Left forelimb (tissue), 1 donor: Measurements from ENCODE around the gene EHD1.
A peak's percentile ranks its signal among the peaks of the same experiment; 100 is the strongest.
"Not testable (repeated sequence)": the region's sequence is repeated elsewhere in the genome, so short reads cannot be mapped to it uniquely, and the experiment has no call there.

Experiments used
- DNase-seq: peaks from one replicate; pipeline ENCODE4 v3.0.0-alpha.2; 2018; ENCODE audit warnings: low spot score

The EHD1 gene

DNA sequence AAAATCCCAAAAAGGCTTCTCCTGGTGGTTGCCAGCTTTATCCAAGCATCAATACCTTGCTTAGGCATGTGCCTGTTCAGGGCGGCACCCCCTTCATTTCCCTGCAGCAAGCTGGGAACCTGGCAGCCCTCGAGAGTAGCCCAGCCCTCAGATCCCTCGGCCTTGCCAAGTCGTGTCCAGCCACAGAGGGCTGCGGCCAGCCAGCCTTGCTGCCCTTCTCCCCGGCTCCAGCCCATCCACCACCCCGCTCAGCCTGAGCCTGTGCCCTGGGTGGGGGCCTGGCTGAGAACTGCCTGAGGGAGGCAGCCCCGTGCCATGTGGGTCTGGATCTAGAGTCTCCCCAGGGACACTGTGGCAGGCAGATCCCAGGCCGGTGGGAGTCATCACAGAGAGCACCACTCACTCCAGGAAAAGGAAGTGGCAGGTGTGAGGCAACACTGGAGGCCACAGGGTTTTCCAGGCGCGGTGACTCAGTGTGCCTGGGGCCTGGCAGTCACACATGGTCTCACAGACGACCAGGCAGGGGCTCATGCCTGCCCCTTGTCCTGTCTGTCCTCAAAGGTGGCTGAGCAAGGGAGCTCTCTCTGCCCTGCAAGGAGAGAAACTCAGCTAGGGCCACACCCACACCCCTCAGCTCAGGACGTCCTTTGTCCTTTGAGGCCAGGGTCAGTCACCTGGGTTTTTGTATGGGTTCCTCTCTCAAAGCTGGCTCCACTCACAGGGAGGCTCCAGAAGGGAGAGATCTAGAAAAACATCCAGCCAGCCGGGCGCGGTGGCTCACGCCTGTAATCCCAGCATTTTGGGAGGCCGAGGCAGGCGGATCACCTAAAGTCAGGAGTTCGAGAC is 21.8 kb downstream of the EHD1 start:
- no peak for DNase-seq

DNA sequence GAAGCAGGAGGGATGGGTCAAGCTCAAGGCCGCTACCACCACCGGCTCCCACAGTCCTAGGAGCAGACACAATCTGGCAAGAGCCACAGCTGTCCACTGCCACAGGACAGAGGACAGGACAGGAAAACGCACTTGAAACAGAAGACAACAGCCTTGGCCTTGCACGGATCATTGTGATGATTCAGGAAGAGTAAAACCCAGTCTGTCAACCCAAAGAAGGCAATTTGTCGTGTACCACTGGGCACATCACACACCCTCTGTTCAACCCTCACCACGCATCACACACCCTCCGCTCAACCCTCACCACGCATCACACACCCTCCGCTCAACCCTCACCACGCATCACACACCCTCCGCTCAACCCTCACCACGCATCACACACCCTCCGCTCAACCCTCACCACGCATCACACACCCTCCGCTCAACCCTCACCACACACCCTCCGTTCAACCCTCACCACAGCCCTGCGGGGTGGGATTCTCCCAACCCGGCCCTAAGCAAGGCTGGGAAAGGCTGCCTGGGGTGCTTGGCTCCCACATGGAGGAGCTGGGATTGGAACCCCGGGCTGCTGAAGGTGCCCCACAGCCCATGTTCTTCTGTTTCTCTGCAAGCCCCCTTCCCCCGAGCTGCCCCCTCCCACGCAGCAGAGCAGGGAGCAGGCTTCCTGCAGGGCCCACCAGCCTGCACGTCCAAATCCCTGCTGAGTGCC is 22.7 kb downstream of the EHD1 start:
- no peak for DNase-seq

DNA sequence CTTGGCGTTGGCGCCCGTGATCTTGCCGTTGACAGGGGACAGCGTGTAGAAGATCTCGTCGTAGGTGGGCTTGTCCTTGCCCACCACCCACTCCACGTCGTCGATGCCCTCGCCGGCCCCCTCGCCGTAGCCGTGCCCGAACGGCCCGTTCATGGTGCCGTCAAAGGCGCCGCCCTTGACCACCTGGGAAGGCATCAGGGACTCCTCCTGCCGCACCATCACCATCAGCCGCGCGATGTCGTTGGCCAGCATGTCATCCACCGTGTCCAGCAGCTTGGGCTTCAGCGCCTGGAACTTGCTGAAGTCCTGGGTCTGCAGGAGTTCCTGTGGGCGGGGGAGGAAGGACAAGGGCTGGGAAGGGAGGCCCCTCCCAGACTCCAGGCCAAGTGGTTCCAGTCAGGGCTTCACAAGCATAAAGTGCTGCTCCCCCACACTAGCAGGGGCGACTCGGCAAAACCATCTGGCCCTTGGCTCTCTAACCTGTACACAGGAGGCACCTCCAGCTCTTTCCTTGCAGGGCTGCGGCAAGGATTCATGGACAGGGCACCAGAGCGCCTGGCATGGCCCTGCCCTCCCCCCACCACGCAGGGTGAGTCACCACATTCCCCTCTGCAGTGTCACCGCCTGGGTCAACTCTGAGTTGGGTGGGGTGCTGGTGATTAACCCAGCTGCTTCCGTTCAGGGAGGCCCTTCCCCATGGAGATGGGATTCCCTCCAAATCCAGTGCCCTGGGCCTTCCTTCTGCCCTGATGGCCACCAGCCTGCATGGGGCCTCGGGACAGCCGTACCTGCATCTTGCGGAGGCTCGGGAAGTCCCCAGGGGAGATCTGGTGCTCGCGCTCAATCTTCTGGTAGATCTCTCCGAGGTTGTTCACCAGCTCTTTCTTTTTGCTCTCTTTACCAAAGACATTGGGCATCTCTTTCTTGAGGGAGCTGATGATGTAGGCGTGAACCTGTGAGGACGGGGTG is 23.6 kb downstream of the EHD1 start:
- DNase-seq: no peak

DNA sequence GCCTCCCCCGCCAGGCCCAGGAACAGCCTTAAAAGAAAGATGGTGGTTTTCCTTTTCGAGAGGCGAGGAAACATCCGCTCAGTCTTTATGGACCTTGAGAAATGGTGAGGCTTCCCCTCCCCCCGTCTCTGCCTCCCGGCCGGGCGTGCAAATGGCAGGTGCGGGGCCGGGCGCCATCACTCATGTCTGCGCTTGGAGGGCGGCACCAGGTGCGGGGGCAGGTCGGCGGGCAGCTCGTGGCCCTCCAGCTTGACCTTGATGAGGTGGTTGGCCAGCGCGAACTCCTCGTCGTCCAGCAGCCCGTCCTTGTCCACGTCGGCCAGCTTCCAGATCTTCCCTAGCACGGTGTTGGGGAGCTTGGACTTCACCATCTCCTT is 24.3 kb downstream of the EHD1 start:
- no peak for DNase-seq

DNA sequence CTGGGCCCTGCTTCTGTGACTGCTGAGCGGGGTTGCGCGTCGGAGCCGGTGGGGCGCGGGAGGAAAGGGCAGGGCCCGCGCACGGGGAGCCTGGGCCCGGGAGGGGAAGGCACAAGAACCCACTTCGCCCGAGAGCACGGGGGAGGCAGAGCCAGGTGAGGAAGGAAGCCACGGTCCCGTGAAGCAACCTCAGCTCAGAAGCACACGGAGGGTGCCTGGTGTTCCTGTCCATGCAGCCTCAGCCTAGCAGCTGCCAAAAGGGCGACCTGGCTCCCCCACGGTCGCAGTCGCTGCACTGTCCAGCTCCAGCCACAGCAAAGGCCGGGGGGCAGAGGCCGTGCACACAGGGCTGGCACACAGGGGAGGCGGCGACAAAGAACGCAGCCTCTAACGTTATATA is 24.7 kb downstream of the EHD1 start:
- no peak for DNase-seq

DNA sequence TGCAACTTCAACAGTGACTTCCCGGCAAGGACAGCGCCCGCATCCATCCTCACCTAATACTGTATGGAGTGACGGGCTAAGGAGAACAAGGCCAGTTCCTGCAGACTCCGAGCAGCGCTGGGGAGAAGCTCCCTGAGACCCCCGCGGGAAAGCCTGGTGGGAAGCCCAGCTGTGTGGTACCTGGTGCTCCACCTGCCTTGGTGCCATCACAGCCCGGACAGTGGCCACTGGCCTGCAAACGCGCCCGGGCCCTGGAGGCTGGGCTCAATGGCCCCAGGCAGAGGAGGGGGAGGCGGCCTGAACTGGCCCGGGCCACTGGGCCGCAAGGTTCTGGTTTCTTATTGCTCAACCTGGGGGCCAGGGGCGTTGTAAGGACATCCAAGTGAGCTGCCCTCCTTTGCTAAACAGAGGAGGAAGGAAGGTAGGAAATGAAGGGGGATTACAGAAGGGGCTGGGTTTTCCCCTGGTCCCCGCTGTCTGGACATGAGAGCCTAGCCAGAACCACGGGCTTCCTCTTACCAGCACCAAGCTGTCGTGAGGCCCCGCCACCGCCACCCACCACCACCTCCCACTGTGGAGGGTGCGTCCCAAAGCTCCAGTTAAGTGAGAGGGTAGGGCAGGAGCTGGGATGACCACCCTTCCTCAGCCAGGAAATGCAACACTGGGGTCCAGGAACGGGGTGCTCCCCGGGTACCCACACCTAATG is 25.5 kb downstream of the EHD1 start:
- DNase-seq: no peak

DNA sequence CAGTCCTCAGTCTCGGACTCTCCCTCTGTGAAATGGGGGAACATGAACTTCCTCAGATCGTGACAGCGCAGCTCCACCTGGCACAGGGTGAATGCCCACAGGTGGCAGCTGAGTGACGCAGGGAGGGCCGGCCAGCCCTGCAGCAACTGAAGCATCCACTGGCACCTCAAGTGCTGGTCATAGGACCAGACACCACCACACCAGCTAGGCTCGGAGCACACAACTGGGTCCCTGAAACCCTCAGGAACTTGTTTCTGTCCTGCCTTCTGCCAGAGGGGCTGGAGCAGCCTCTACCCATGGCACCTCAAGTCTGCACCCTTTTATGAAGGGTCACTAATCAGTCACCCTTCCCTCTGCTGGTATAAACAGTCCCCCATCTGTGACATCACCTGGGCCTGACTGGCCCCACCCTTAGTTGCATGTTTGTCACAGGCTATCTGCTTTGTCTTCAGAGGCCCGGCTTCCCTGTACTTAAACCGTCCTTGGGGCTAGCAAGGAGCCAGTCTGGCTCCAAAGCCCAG is 26.5 kb downstream of the EHD1 start:
- DNase-seq: no peak

DNA sequence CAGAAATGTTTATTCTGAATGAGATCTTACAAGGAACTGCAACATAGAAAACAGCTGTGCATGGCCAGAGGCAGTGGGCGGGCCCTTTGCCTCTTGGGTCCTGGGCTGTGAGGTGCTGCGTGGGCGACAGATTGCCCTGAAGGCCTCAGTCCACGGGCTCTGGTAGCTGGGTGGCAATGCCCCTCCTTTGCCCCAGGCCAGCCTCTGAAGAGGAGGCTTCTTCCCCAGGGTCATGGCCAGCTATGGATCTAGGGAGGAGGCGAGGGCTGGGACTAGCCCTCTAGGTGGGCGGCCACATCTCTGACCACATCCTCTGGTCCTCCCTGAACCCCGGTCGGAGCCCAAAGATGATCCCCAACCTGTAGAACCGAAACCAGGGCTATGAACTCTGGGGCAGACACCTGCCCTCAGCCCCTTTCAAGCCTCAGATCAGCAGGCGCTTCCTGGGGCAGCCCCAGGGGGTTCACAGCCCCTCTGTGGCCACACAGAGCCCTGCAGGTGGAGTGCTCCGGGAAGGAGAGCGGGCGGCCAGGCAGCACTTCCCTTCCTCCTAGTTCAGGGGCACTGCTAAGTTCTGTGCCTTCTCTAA is 27.3 kb downstream of the EHD1 start:
- no peak for DNase-seq

DNA sequence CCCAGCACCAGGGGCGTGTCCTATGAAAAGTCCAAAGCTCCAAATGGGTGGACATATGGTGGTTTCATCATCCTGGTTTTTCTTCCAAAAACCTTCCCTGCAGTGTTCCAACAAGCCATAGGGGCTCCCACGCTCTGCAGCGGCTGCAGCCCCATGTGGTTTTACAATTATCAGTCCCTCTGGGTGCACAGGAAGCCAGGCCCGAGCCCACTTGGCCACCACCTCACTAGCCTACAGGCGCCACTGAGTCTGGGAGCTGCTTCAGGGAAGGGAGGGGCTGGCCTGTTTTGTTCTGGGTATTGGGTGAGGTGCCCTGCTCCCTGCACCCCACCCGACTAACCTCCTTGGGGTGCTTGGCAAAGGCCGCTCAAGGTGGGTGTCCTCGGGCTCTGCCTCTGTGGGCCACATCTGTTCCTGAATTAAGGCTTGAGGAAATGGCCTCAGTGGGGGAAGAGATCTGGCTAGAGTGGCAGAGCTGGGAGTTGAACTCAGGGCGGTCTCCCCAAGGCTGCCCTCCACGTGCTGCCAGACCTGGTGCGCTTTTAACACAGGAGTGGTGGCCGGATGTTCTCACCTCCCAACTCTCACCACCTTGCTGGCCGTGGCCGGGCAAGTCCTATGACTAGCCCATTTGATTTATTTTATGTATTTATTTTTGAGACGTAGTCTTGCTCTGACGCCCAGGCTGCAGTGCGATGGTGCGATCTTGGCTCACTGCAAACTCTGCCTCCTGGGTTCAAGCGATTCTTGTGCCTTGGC is 28.6 kb downstream of the EHD1 start:
- DNase-seq: no peak

DNA sequence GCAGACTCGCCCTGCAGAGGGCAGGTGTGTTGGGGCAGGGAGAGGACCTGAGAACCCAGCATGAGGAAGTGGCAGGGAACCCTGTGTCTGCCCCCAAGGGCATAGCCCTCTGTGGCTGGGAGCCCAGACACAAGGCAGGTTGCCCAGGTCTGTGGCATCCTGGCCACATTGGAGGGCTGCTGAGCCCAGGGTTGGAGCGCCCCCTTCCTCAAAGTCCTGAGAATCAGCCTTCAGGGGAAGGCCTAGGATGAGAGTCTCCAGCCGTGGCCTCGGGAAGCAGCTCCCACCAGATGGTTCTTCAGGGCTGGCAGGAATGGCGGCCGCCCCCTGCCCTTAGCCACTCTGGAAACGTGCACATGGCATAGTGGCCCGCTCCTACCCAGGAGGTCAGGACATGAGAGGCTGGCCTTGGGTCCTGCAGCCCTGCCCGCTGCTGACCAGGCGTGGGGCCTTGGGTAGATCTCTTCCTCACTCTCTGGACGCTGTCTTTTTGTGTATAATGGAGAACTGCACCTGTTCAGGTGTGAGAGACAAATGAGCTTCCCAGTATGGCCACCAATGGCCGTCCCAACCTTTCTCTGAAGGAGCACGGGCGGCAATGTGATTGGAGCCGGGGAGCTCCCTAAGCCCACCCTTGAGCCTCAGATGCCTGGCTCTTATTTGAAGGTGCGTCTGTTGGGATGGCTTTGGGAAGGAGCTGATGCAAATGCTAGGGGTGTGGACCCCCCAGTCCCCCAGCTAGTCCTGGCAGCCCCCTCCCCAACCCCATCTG is 29.4 kb downstream of the EHD1 start:
- DNase-seq: no peak

DNA sequence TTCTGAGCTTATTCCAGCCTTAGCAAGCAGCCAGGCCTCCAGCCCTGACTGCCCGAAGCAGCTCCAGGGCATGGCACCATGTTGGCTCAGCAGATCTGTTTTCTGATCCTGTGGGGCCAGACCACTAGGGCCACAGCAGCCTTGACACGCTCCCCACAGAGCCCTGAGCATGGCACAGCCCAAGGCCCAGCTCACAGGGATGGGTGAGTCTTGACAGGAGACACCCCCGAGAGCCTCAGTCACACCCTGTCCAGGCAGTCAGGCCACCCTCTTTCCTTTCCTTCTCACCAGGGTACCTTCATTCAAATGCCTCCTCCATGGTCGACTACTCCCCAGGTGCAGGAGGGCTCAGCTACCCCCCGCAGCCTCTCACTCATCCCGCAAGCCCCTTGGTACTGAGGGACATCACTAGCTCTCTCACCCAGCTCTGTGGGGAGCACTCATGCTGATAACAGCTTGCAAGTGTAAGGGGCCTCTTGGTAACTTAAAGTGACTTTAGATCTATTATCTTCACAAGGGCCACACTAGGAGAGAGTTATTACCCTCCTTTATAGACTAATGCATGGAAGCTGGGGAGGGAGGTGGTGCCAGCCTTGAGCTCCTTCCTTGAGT is 30.1 kb downstream of the EHD1 start:
- no peak for DNase-seq

DNA sequence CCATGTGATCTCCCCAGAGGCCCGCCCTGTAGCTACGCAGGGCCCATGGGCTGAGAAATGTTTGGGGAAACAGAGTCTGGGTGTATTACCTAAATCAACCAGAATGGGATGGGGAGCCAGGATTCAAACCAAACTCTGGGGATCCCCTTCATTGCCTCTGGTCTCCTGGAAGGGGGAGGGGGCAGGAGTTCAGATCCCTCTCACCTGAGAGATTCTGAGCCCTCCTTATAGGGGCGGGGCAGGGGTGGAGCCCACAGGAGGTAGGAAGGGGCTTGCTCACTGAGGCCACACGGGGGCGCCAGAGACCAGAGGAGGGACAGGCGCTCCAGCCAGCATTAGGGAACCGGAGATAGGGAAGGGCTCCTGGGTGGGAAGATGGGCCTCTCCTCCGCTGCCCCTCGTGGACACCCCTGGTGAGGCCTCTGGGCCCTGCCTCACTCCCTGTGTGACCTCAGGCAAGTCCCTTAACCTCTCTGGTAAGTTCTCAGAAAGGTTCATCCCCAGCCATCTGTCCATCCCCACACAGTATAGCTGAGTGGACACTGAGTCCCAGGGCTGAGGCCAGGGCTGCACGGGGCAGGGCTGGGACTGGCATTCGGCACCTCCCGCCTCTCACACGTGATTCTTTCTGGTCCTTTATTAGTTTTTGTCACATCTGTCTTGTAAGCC is 31.3 kb downstream of the EHD1 start:
- peak; percentile 95 for DNase-seq

DNA sequence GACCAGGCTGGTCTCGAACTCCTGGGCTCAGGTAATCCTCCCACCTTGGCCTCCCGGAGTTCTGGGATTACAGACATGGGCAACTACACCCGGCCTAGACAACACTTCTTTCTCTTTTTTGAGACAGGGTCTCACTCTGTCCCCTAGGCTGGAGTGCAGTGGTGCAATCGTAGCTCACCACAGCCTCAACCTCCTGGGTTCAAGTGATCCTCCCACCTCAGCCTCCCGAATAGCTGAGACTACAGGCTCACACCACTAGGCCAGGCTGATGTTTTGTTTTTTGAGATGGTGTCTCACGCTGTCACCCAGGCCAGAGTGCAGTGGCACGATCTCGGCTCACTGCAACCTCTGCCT is 32.7 kb downstream of the EHD1 start:
- not testable (repeated sequence) for DNase-seq

DNA sequence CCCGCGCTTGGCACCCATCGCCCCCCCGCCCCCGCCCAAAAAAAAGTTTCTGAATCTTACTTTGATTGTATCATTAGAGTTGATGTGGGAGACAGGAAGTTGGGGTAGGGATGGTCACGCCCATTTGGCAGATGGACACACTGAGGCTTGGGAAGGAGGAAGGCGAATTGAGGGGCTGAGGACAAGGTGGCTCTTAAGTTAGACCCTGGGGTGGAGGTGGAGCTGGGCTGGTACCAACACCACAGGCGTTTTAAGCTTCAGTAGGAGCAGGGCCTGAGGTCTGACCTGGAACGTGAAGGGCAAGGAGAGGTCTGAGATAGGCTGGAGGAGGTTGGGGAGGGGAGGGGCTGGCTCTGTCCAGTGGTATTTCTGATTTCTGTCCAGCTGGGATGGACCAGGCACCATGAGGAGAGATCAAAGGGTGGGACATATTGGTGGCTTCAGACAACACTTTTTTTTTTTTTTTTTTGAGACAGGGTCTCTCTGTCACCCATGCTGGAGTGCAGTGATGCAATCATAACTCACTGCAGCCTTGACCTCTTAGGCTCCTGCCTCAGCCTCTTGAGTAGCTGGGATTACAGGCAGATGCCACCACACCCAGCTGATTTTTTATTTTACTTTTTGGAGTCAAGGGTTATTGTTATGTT is 33.2 kb downstream of the EHD1 start:
- no peak for DNase-seq

DNA sequence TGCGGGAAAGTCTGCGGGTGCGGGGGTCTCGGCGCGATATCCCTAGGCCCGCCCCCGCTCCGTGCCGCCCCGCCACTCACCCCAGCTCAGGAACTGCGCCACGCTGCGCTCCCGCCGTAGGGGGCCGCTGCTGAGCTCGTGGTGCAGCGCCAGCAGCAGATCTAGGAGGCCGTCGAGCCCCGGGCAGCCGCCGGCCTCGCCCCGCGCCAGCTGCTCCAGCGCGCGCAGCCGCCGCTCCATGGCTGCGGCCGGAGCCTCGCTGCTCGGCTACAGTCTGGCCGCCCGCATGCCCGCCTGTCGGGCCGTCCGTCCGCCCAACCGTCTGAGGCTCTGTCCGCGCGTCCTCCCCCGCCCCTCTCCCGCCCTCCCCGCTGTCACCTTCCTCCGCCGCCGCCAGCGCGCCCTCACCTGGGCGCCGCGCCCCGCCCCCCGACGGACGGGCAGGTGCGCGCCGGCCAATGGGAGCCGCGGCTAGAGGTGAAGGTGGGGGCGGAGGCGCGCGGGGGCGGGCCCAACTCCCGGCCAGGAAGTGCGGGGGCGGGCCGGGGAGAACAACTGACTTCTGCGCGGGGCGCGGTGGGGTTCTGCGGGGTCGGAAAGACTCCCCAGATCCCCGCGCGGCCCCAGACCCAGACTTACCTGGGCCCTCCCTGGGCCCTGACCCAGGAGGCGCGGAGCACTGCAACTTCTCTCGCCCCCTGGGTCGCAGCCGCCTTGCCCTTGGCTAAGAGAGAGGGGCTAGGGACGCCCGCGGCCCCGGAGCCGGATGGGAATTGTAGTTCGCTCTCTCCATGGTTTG is 33.9 kb downstream of the EHD1 start, which contains the start of gene CDC42BPG:
TSS of gene CDC42BPG (minus strand) at position 324 of the 799 bp plus-strand sequence. CDS start at position 240, 84 bp downstream.
- no peak for DNase-seq

DNA sequence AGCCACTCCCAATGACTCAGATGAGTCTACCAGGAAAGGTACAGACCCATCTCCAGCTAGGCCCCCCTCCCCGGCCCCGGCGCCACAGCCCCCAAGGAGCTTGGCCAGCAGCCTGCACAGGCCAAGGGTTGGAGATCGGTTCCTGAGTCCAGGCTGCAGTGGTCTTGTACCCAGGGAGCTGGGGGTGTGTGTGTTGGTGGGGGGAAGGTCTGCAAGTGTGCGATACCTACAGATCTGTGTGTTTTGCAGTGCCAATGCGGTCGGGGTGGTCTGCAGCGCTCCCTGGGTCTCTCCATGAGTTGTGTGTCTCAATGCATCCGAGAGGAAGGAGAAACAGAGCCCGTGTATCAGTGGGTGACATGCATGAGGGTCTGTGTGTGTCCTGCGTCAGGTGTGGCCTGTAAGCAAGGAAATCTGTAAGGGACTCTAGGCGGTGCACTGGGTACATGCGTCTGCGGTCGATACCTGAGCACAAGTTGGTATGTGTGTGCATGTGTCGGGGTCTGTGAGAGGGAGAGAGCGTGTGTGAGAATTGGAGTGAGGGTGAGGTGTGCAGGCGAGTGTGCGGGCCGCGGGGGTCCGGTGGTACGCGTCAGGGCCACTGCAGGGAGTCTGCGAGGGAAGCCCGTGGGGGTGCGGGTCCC is 34.6 kb downstream of the EHD1 start:
- DNase-seq: no peak
